GM19035 (cell line): ENCODE results near the gene MGAT5.
A peak's percentile ranks its signal among the peaks of the same experiment; 100 is the strongest.

Source experiments
- ATAC-seq: cut with Tn5 transposase; IDR thresholded peaks from one replicate; pipeline ENCODE4 v1.9.1; 2021; ENCODE audit not compliant: unreplicated experiment

The MGAT5 gene

GRCh38 chr2:134252092-134252750 is 1.7 kb upstream of the MGAT5 start:
- no peak for ATAC-seq

DNA sequence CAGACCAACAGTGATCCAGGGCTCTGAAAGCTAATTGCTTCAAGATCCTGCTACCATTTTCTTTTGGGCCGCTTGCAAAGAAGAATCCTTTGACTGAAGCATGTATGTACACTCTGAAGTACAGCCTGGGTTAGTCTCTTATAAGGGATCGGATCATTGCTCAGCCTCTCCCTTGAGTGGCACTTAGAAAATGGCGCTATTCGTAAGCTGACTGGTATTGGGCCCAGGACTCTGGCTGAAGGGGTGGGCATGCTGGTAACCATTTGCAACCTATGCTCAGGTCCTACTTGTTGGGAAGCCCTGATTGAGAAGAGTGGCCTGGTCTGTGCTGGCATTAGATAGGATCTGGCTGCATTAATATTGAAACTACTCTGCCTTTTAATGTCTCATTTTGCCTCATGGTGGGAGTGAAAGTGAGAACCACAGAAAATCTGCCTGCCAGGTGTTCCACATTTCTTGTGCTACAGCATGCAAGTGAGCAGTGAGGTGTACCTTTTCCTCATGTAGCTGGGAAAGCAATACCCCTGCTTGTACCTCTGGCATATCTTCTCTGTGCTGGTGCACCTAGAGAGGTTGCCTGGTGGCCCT is 661 bp upstream of the MGAT5 start:
- peak; percentile 73 for ATAC-seq

DNA sequence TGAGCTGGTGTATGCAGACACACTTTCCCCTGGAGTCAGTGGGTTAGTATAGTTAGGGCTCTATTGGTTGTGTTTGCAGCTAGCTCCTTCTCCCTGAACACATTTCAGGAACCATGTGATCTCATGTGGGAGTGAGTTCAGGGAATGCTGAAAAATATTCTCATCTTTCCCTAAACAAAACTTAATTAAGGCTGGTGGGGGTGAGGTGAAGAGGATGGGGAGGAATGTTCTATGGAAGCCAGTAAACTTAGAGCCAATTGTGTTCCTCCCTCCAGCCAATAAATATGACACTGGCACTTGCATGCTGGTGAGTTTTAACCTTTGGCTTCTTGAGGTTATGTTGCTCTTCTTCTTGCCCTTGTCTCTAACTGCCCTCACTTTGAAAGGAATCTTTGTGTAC is 952 bp downstream of the MGAT5 start:
- no peak for ATAC-seq

DNA sequence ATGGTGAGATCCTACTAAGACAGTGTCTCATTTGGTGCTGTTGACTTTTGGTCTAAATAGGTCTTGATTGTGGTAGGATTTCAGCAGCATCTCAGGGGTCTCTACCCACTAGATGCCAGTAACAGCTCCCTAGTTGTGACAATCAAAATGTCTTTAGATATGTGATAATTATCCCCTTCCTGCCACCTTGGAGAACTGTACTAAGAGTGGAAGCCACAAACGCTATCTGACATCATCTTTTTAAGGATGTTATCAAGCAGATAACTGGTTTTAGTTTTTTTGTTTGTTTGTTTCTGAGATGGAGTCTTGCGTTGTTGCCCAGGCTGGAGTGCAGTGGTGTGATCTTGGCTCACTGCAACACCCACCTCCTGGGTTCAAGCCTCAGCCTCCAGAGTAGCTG is 3.1 kb downstream of the MGAT5 start:
- ATAC-seq: no peak

- no peak for ATAC-seq
Measured at GRCh38 chr2:134257509-134257908, 3.6 kb downstream of the MGAT5 start.

DNA sequence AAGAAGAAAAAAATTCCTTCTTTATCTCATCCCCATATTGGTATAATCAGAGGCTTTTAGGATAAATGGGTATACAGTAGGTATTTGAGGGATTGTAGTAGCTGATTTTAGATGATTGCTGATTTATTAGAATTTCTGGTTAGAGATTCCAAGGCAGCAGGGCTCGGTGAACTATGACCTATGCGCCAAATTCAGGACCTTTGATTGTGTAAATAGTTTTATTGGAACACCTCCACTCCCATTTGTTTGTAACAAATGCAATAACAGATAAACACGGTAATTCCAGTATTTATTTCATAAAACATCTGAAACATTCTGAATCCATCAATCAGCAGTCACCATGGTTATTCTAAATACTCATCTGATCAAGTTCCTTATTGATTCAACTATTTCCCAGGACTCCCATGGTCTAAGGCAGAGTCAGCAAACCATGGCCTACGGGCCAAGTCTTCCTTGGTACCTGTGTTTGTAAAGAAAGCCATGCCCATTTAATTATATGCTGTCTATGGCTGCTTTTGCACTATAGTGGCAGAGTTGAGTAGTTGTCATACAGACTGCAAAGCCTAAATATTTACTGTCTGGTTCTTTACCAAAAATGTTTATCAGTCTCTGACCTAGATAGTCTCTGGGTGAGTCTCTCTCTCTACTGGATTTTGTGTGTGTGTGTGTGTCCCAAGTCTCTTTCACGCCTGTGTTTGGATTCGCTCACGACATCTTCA is 4.3 kb downstream of the MGAT5 start:
- ATAC-seq: no peak

DNA sequence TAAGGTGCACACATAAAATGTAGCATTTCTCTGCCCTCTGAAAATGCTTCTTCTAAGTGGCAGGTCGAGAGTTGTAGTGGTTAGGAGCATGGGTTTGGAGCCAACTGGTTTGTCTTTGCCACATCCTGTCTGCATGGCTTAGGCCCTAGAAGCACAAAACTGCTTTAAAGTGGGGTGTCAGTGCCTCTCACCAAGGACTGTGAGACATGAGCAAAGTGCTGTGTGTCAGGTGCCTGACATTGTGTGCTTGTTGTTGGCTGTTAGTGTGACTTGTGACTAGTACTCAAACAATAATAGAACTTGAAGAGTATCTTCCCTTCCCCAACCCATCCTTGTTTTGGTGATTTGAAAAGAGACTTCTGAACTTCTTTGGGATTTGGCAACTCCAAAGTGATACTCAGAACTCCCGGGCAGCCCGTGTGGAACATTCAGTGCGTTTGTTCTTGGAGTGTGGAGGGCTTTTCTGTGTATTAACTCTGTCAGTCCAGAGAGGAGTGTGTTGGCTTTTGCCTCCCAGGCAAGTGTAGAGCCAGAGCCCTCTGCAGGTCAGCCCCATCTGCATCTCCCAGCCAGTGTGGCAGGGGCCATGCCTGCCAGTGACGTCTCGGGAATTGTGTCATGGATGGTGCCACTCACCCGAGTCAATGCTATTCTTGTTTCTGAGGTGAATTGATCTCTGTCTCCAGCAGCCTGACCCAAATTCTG is 5.0 kb downstream of the MGAT5 start:
- no peak for ATAC-seq

DNA sequence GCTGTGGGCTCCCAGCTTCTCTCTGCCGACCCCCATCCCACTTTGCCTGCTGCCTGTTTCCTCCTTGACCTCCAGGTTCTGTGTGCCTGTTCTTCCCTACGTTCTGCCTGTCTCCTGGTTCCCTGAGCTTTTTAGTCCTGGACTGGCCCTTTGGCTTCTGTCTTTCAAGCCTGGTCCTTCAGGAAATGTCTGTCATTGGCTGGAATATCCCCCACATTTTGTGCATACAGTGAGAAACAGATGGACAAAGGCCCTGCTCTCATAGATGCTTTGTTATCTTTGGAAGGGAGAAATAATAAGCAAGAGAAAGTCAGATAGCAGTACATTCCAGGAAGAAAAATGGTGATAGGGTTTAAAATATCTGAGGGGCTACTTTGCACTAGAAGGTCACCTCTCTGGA is 5.7 kb downstream of the MGAT5 start:
- no peak for ATAC-seq

DNA sequence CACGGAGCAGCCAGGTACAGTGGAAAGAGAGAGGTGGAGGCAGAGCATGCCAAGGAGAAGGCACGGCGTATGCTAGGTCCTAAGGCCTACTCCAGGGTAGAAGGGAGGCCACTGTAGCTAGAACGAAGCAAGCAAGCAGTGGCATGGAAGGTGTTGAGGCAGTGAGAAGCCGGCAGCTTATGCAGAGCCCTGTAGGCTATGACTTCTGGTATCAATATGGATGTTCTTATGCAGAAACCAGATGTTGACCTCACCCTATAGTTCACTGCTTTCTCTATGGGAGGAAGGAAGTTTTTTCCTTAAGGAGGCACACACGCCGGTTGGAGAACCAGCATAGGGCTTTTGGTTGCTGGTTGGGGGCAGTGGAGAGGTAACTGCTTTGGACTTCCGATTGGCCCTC is 6.1 kb downstream of the MGAT5 start:
- ATAC-seq: no peak

- no peak for ATAC-seq
Measured at GRCh38 chr2:134260713-134261112, 6.8 kb downstream of the MGAT5 start.

DNA sequence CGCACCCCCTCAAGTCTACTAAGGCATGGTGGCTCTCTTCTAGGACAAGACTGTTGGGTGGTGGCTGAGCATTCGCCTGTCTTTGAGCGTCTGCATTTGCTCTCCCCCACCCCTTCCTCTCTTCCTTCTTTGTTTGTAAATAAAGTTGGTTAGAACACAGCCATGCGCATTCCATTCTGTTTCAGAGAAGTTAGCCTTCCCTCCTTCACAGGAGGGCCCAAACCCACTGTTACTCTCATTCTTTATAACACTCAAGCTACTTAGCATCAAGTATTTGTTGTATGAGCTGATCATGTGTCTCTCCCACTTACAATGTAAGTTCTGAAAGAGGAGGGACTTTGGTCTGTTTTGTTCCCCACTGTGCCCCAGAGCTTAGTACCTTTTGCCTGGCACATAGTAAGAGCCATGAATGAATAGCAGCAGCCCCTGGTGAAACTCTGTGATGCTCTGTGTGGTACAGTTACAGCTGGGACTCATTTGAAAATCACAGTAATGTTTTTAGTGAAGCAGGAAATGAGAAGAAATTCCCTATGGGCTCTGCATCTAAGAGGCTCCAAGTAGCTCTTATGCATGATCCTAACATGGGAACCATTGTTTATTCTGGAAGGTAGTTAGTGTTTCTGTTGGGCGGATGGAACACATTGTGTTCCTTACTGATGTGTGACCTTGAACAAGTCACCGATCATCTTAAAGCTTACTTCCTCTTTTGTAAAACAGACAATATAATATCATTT is 7.7 kb downstream of the MGAT5 start:
- peak; percentile 66 for ATAC-seq

GRCh38 chr2:134262684-134263083 is 8.8 kb downstream of the MGAT5 start:
- peak; percentile 53 for ATAC-seq

GRCh38 chr2:134268265-134268664 is 14.4 kb downstream of the MGAT5 start:
- ATAC-seq: no peak

- ATAC-seq: no peak
Measured at GRCh38 chr2:134269230-134269629, 15.4 kb downstream of the MGAT5 start.

DNA sequence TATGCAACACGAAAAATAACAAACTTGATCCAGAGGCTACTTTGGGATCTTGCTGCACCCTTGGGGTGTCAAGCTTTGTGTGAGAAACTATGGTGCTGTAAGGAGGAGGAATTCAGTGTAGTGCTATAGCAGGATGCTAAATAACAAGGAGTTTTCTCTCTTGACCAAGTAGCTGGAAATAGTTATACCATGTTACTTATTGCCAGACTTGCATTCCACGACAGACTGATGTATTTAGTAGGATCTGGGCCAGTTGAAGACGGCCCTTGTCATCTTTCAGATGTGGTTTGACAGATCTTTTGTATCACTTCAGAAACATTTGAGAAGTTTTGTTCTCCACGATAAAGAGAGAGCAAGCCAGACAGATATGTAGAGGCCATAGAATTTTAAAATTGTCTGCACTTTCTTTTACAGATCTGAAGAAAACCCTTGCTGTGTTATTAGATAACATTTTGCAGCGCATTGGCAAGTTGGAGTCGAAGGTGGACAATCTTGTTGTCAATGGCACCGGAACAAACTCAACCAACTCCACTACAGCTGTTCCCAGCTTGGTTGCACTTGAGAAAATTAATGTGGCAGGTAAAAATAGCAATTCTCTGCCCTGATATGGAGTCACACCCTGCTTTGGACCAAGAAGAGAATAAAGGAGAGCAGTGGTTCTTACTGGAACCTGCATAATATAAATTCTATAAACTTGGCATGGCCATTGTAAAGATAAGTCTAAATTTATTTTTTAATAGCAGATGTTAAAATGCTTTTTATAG is 16.3 kb downstream of the MGAT5 start:
- ATAC-seq: no peak

GRCh38 chr2:134271758-134272157 is 17.9 kb downstream of the MGAT5 start:
- no peak for ATAC-seq

GRCh38 chr2:134272806-134273205 is 18.9 kb downstream of the MGAT5 start:
- no peak for ATAC-seq

GRCh38 chr2:134273256-134273983 is 19.5 kb downstream of the MGAT5 start:
- ATAC-seq: no peak

DNA sequence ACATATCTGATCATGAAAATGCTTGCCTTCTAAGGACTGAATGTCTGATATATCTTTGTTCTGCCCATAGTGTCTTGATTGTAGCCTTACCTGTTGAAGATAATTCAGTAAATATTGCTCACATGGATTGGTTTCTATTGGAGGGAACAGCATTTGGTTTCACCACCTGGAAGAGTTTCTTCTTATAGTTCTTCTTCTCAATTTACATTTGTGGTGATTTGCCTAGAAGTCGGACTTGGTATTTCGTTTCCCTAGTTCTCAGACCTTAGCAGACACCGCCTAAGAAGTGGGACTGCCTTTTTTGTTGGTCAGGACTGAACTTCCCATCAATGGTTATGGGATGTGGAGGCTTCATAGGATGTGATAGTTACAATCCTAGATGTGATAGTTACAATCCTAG is 20.2 kb downstream of the MGAT5 start:
- ATAC-seq: no peak
